ENCODE measurements around the gene CASZ1. TPM values are rescaled to one million over a fixed set of nuclear protein-coding genes. Genes with fewer than 3 reads are reported as not detected.

The CASZ1 gene
- total RNA-seq, 1 experiment from 2014 or later = 11.7 TPM

DNA sequence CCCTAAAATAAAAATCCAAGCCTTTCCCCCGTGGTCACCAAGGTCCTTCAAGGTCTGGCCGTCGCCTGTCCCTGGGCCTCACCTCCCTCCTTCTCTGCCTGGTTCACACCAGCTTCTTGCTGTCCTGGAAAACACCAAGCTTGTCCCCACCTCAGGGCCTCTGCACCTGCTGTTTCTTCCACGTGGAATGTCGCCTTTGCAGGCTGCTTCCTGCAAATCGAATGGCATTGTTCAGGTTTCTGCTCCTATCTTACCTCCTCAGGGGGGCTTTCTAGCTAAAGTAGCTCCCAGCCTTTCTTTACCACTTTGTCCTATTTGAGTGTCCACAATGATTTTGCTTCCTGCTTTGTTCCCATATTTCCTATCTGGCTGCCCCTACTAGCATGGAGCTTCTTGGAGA, 3.3 kb upstream of the CASZ1 start (continued):
- TF ChIP-seq, protein P1, sequence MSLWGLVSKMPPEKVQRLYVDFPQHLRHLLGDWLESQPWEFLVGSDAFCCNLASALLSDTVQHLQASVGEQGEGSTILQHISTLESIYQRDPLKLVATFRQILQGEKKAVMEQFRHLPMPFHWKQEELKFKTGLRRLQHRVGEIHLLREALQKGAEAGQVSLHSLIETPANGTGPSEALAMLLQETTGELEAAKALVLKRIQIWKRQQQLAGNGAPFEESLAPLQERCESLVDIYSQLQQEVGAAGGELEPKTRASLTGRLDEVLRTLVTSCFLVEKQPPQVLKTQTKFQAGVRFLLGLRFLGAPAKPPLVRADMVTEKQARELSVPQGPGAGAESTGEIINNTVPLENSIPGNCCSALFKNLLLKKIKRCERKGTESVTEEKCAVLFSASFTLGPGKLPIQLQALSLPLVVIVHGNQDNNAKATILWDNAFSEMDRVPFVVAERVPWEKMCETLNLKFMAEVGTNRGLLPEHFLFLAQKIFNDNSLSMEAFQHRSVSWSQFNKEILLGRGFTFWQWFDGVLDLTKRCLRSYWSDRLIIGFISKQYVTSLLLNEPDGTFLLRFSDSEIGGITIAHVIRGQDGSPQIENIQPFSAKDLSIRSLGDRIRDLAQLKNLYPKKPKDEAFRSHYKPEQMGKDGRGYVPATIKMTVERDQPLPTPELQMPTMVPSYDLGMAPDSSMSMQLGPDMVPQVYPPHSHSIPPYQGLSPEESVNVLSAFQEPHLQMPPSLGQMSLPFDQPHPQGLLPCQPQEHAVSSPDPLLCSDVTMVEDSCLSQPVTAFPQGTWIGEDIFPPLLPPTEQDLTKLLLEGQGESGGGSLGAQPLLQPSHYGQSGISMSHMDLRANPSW (CRISPR knock-in tag; conservative IDR thresholded peaks at IDR 0.05; ENCODE audit: low read depth) = no peak
- TF ChIP-seq TEAD1 (CRISPR knock-in tag; IDR thresholded peaks at IDR 0.05) (no peak), MYBL2 (CRISPR knock-in tag; IDR thresholded peaks at IDR 0.05) (no peak), NR1H2 (CRISPR knock-in tag; IDR thresholded peaks at IDR 0.05) (no peak), CREM (CRISPR knock-in tag; IDR thresholded peaks at IDR 0.05) (no peak), JUN (CRISPR knock-in tag; IDR thresholded peaks at IDR 0.05) (no peak), RELA (CRISPR knock-in tag; IDR thresholded peaks at IDR 0.05; ENCODE audit: borderline replicate concordance) (no peak), SOX15 (CRISPR knock-in tag; IDR thresholded peaks at IDR 0.05) (no peak), CBFB (CRISPR knock-in tag; IDR thresholded peaks at IDR 0.05; ENCODE audit: low read depth) (no peak), FOXK1 (CRISPR knock-in tag; IDR thresholded peaks at IDR 0.05) (no peak), ZNF219 (CRISPR knock-in tag; IDR thresholded peaks at IDR 0.05; ENCODE audit: borderline replicate concordance) (no peak)
- TF ChIP-seq, protein P2, sequence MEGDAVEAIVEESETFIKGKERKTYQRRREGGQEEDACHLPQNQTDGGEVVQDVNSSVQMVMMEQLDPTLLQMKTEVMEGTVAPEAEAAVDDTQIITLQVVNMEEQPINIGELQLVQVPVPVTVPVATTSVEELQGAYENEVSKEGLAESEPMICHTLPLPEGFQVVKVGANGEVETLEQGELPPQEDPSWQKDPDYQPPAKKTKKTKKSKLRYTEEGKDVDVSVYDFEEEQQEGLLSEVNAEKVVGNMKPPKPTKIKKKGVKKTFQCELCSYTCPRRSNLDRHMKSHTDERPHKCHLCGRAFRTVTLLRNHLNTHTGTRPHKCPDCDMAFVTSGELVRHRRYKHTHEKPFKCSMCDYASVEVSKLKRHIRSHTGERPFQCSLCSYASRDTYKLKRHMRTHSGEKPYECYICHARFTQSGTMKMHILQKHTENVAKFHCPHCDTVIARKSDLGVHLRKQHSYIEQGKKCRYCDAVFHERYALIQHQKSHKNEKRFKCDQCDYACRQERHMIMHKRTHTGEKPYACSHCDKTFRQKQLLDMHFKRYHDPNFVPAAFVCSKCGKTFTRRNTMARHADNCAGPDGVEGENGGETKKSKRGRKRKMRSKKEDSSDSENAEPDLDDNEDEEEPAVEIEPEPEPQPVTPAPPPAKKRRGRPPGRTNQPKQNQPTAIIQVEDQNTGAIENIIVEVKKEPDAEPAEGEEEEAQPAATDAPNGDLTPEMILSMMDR (IDR thresholded peaks at IDR 0.05) = no peak
- TF ChIP-seq, protein P3, sequence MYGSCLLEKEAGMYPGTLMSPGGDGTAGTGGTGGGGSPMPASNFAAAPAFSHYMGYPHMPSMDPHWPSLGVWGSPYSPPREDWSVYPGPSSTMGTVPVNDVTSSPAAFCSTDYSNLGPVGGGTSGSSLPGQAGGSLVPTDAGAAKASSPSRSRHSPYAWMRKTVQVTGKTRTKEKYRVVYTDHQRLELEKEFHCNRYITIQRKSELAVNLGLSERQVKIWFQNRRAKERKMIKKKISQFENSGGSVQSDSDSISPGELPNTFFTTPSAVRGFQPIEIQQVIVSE (CRISPR knock-in tag; IDR thresholded peaks at IDR 0.05; ENCODE audit: borderline replicate concordance) = no peak
- TF ChIP-seq, protein P4, sequence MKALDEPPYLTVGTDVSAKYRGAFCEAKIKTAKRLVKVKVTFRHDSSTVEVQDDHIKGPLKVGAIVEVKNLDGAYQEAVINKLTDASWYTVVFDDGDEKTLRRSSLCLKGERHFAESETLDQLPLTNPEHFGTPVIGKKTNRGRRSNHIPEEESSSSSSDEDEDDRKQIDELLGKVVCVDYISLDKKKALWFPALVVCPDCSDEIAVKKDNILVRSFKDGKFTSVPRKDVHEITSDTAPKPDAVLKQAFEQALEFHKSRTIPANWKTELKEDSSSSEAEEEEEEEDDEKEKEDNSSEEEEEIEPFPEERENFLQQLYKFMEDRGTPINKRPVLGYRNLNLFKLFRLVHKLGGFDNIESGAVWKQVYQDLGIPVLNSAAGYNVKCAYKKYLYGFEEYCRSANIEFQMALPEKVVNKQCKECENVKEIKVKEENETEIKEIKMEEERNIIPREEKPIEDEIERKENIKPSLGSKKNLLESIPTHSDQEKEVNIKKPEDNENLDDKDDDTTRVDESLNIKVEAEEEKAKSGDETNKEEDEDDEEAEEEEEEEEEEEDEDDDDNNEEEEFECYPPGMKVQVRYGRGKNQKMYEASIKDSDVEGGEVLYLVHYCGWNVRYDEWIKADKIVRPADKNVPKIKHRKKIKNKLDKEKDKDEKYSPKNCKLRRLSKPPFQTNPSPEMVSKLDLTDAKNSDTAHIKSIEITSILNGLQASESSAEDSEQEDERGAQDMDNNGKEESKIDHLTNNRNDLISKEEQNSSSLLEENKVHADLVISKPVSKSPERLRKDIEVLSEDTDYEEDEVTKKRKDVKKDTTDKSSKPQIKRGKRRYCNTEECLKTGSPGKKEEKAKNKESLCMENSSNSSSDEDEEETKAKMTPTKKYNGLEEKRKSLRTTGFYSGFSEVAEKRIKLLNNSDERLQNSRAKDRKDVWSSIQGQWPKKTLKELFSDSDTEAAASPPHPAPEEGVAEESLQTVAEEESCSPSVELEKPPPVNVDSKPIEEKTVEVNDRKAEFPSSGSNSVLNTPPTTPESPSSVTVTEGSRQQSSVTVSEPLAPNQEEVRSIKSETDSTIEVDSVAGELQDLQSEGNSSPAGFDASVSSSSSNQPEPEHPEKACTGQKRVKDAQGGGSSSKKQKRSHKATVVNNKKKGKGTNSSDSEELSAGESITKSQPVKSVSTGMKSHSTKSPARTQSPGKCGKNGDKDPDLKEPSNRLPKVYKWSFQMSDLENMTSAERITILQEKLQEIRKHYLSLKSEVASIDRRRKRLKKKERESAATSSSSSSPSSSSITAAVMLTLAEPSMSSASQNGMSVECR (CRISPR knock-in tag; IDR thresholded peaks at IDR 0.05; ENCODE audit: borderline replicate concordance) = no peak

DNA sequence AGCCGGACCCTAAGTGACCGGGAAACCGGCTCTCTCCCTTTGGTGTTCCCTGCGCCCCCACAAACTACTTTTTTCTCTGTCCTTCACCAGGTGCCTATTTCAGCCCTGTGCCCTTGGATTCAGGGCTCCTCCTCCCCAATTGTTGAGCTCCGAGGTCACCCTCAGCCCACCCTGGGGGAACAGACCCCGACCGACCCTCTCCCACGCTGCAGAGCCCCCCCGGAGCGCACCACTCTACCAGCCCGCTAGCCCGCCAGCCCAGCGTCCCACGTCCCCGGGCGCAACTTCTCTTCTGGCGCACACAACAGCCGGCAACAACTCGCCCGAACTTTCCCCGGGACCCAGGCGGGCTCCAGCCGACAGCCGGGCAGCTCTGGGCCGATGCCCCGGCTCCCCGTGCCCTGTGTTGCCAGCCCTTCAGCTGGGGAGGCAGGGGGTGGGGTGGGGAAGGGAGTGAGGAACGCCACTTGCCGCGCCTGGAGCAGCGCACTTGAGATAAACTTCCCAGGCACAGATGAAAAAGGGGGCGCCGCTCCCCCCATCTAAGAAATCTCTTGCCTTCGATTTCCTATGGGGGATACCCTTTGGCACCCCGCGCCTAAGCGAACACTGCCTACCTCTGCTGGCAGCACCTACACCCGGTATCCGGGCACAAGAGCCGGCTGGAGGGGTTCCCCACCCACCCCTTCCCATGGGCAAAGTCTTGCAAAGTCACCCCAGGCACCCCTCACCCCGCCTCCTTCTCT, 997 bp downstream of the CASZ1 start:
- no peaks in the 10 kb centered on the region for H3K36me3 Mint-ChIP-seq
- ATAC-seq (no peak), DNase-seq (ENCODE audit: low spot score) (peak; percentile 36)
- ChIA-PET CTCF (interaction anchor here (0.9 to 2.8 kb wide), 9 partner anchors 9 to 288 kb away, joined by 3 to 10 read pairs (median 5); no protein-coding TSS in a partner anchor), POLR2A (interaction anchor here (0.5 to 0.6 kb wide), 2 partner anchors 112 to 188 kb away, joined by 4 to 5 read pairs; no protein-coding TSS in a partner anchor)
- H3K4me1 Mint-ChIP-seq = peaks cover 29% of the 10 kb centered on the region
- TF ChIP-seq ATF1 (CRISPR knock-in tag; IDR thresholded peaks at IDR 0.05) = no peak
- 0 out of 2 replicates have a peak, but pooled peaks have one; percentile 6 for TF ChIP-seq ZNF423 (CRISPR knock-in tag; IDR thresholded peaks at IDR 0.05)
- no peak for TF ChIP-seq PRRX2 (CRISPR knock-in tag; IDR thresholded peaks at IDR 0.05)
- TF ChIP-seq GRHL2 (CRISPR knock-in tag; IDR thresholded peaks at IDR 0.05; ENCODE audit: insufficient replicate concordance, severe bottlenecking) = no peak
- TF ChIP-seq, protein P5, sequence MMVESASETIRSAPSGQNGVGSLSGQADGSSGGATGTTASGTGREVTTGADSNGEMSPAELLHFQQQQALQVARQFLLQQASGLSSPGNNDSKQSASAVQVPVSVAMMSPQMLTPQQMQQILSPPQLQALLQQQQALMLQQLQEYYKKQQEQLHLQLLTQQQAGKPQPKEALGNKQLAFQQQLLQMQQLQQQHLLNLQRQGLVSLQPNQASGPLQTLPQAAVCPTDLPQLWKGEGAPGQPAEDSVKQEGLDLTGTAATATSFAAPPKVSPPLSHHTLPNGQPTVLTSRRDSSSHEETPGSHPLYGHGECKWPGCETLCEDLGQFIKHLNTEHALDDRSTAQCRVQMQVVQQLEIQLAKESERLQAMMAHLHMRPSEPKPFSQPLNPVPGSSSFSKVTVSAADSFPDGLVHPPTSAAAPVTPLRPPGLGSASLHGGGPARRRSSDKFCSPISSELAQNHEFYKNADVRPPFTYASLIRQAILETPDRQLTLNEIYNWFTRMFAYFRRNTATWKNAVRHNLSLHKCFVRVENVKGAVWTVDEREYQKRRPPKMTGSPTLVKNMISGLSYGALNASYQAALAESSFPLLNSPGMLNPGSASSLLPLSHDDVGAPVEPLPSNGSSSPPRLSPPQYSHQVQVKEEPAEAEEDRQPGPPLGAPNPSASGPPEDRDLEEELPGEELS (CRISPR knock-in tag; IDR thresholded peaks at IDR 0.05) = no peak
- TF ChIP-seq, protein P6, sequence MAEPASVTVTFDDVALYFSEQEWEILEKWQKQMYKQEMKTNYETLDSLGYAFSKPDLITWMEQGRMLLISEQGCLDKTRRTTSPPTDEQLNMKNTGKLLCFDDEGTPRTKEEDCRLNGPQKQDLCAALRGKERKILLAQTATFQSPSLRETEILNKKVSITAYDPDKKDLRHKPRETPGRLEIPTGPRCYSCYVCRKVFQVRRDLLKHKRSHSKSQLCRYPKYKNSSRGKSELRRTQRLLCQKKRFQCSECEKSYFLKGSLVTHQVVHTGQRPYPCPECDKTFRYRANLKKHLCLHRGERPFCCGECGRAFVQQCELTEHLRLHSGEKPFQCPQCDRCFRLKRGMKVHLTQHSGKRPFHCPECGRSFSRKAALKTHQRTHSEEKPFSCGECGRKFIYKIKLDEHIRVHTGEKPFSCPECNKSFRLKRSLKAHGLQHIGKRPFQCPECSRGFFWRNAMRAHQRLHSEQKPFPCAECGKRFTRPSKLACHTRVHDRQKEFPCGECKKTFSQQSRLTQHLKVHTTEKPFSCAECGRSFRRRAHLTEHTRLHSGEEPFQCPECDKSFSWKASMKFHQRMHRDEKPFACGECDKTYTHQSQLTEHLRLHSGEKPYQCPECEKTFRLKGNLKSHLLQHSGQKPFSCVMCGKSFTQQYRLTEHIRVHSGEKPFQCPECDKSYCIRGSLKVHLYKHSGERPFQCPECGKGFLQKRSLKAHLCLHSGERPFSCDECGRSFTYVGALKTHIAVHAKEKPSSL (CRISPR knock-in tag; conservative IDR thresholded peaks at IDR 0.05) = no peak
- peaks cover 47% of the 10 kb centered on the region for H3K27me3 Mint-ChIP-seq (ENCODE audit: low read depth)
- no peak overlapping the region for H3K27ac Mint-ChIP-seq
- no peaks in the 10 kb centered on the region for H3K9me3 Mint-ChIP-seq
- peak overlapping the region; percentile 71 for H3K4me3 Mint-ChIP-seq

All from WTC11 (cell line).